OCI-LY7 (cell line): Measurements from ENCODE around the gene POTEJ. TPM values are rescaled to one million over a fixed set of nuclear protein-coding genes. Genes with fewer than 3 reads are reported as not detected.
"Not testable (repeated sequence)": the region's sequence is repeated elsewhere in the genome, so short reads cannot be mapped to it uniquely, and the experiment has no call there.

Experiments used
- BruUV-seq: library from RNA; stranded (reverse); fragments of 400-500 nt; replicated peaks from 2 replicates; lab custom pipeline; 2021; lab: Mats Ljungman, UMichigan
- CTCF ChIA-PET: fragments of 300-600 bp; sonication (Branson Sonifier 250); formaldehyde crosslinking; loops from one replicate; lab custom pipeline; 2022; ENCODE audit warnings: antibody characterized with exemption; ENCODE audit not compliant: unreplicated experiment; lab: Charles Lee
- POLR2A ChIA-PET: fragments of 300-600 bp; sonication (Branson Sonifier 250); formaldehyde crosslinking; loops from one replicate; lab custom pipeline; 2022; ENCODE audit warnings: antibody characterized with exemption; lab: Charles Lee
- DNase-seq: peaks from one replicate; pipeline ENCODE4 v3.0.0-alpha.2; 2015; ENCODE audit warnings: low spot score
- H2AFZ ChIP-seq: fragments of 200-600 bp; sonication (generic), shearing (Covaris generic); 2 replicates; pipeline ENCODE4 v1.6.1; 2014; ENCODE audit warnings: mild to moderate bottlenecking, antibody characterized with exemption, low read length, moderate library complexity
- H3K27ac ChIP-seq: fragments of 200-600 bp; sonication (generic); 2 replicates; pipeline ENCODE4 v1.5.1; 2014; ENCODE audit warnings: mixed run types, low read depth, mild to moderate bottlenecking, moderate library complexity, low read length, inconsistent platforms; ENCODE audit not compliant: poor library complexity, severe bottlenecking
- H3K36me3 ChIP-seq: fragments of 200-600 bp; sonication (generic); 2 replicates; pipeline ENCODE4 v1.6.1; 2014; ENCODE audit warnings: mild to moderate bottlenecking, antibody characterized with exemption, low read length, moderate library complexity, mixed read lengths; ENCODE audit not compliant: insufficient read depth
- H3K4me1 ChIP-seq: fragments of 200-600 bp; sonication (generic); 2 replicates; pipeline ENCODE4 v1.5.1; 2014; ENCODE audit warnings: mild to moderate bottlenecking, low read length; ENCODE audit not compliant: insufficient read depth, poor library complexity, severe bottlenecking
- H3K4me2 ChIP-seq: fragments of 200-600 bp; sonication (generic); 2 replicates; pipeline ENCODE4 v1.6.1; 2014; ENCODE audit warnings: mild to moderate bottlenecking, low read length
- H3K4me3 ChIP-seq: fragments of 200-600 bp; sonication (generic); 2 replicates; pipeline ENCODE4 v1.5.1; 2014; ENCODE audit warnings: mild to moderate bottlenecking, low read depth, low read length; ENCODE audit not compliant: poor library complexity, severe bottlenecking
- H3K79me2 ChIP-seq: fragments of 200-600 bp; sonication (generic); 2 replicates; pipeline ENCODE4 v1.6.1; 2016; ENCODE audit warnings: low read depth, mild to moderate bottlenecking, low read length, moderate library complexity, mixed read lengths; ENCODE audit not compliant: insufficient read depth
- H3K9me2 ChIP-seq: fragments of 200-600 bp; sonication (generic); 2 replicates; pipeline ENCODE4 v1.6.1; 2016; ENCODE audit warnings: mild to moderate bottlenecking, low read length, mixed read lengths; ENCODE audit not compliant: insufficient read depth
- H3K9me3 ChIP-seq: fragments of 200-600 bp; sonication (generic); 2 replicates; pipeline ENCODE4 v1.6.1; 2014; ENCODE audit warnings: mild to moderate bottlenecking, mixed run types, low read length, mixed read lengths
- H4K20me1 ChIP-seq: fragments of 200-600 bp; sonication (generic); 2 replicates; pipeline ENCODE4 v1.6.1; 2014; ENCODE audit warnings: mild to moderate bottlenecking, antibody characterized with exemption, low read length, moderate library complexity, mixed read lengths; ENCODE audit not compliant: insufficient read depth
- intact Hi-C: fragments of 100-400 bp; cut with micrococcal nuclease; formaldehyde crosslinking; loops from one replicate; pipeline ENCODE4 v1.10.0; 2022; ENCODE audit not compliant: unreplicated experiment
- total RNA-seq, 2 experiments: library from RNA; depleted of rRNA in 1 of 2; stranded (reverse); fragments of >200 nt in 1 of 2; shearing (Covaris generic) in 1 of 2; gene quantifications; 2 replicates each; pipeline ENCODE4 v1.2.3, GENCODE V29; 2014 to 2022

Gene POTEJ
- total RNA-seq, 2 experiments from 2014 or later: 0.10 TPM; not detected in 1

DNA sequence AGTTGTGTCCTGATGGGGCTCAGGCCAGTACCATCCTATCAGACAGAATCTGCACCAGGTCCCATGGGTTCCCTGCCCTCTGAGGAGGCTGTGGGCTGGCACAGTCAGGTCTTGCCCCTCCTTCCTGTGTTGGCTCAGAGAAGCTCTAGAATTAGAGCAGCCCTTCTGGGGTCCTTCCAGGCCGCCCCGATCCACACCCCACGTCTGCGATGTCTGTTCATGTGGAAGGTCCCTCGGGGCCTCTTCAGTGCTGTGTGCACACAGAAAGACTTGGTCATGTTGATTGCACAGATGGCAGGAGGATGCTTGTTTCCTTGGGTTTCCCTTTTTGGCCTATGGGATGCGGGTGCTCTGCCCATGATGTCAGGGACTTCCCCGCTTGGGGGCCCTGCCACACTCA, 32.1 kb upstream of the POTEJ start:
- H3K4me1 ChIP-seq, H3K9me3 ChIP-seq, POLR2A ChIA-PET, H3K4me3 ChIP-seq, H2AFZ ChIP-seq, BruUV-seq, H3K36me3 ChIP-seq, H3K4me2 ChIP-seq, H3K9me2 ChIP-seq, H3K27ac ChIP-seq, DNase-seq, H4K20me1 ChIP-seq, intact Hi-C loops, CTCF ChIA-PET, H3K79me2 ChIP-seq: not testable (repeated sequence)

DNA sequence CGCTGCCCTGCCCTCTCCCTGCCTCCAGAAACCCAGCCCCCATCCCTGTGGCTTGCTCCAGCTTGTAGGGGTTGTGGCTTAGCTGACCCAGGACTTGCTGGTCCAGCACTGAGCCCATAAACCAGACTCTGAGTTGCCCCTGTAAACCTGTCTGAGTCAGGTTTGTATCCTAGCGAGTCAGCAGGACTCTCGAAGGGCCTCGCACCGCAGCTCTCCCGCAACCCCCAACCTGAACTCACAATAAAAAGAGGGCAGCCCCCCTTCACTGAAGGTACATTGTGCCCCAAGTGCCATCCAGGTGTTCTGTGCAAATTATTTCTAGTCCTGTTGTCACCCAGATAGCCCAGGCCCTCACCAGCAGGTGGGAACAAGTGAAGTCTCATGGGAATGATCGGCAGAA, 29.7 kb upstream of the POTEJ start:
- H3K9me3 ChIP-seq, POLR2A ChIA-PET, BruUV-seq: not testable (repeated sequence)

DNA sequence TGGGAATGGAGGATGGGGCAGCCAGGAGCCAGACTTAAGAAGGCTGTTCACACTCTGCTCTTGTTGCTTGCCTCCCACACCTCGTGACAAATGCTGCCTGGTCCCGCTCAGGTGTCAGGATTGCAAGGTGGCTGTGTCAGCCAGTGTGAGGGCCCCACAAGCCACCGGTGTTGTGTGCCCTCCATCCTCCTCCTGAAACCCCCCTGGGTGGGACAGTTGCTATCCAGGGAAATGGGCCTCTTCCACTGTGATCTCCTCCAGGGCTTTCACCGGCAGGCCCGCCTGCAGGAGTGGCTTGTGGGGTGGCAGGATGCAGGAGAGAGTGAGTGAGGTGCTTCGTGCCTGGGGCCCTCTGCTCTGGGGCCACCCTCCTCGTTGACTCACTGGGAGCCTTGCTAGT, 28.3 kb upstream of the POTEJ start:
- H3K4me2 ChIP-seq, intact Hi-C loops, DNase-seq, H3K9me3 ChIP-seq, POLR2A ChIA-PET, H3K4me1 ChIP-seq, H3K79me2 ChIP-seq, H3K4me3 ChIP-seq, BruUV-seq, H3K9me2 ChIP-seq, CTCF ChIA-PET, H4K20me1 ChIP-seq, H3K27ac ChIP-seq, H3K36me3 ChIP-seq, H2AFZ ChIP-seq: not testable (repeated sequence)

More for the DNA sequence above, 29.7 kb upstream of the POTEJ start:
- DNase-seq, CTCF ChIA-PET, H3K4me3 ChIP-seq, H4K20me1 ChIP-seq, H3K27ac ChIP-seq, H2AFZ ChIP-seq, H3K36me3 ChIP-seq, H3K4me1 ChIP-seq, H3K9me2 ChIP-seq, intact Hi-C loops, H3K4me2 ChIP-seq, H3K79me2 ChIP-seq: not testable (repeated sequence)

DNA sequence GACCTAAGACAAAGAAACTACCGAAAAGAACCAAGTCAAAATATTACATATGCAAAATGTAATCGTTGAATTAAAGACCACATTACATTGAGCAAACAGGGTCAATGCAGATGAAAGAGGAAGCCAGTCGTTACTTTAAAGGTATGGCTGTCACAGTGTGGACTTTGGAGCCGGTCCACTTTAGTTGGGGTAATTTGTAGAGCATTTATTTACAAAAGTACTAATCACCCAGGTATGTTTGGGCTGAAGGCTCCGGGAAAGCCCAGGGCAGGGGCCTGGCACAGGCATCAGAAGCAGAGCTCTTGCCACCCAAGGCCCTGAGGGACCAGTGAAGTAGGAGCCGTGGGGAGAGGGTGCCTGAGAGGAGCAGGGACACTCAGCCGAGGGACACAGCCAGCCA, 27.7 kb upstream of the POTEJ start:
- H3K9me2 ChIP-seq, H3K4me1 ChIP-seq, H3K4me3 ChIP-seq, H3K79me2 ChIP-seq, CTCF ChIA-PET, BruUV-seq, H3K9me3 ChIP-seq, intact Hi-C loops, H4K20me1 ChIP-seq, POLR2A ChIA-PET, H3K36me3 ChIP-seq, H3K4me2 ChIP-seq, DNase-seq, H2AFZ ChIP-seq, H3K27ac ChIP-seq: not testable (repeated sequence)

DNA sequence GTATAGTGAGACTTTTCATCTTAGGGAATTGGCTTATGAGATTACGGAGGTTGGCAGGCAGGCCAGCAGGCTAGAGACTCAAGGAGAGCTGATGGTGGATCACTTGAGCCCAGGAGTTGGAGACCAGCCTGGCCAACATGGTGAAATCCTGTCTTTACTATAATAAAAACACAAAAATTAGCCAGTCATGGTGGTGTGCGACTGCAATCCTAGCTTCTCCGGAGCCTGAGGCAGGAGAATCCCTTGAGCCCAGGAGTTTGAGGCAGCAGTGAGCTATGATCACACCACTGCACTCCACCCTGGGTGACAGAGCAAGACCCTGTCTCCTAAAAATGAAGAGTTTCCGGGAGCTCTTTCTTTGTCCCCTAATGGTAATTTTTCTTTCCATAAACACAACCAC, 26.5 kb upstream of the POTEJ start:
- H3K4me3 ChIP-seq, CTCF ChIA-PET, H4K20me1 ChIP-seq, DNase-seq, H3K36me3 ChIP-seq, H3K4me1 ChIP-seq, H3K4me2 ChIP-seq, POLR2A ChIA-PET, BruUV-seq, H3K9me3 ChIP-seq, H3K27ac ChIP-seq, intact Hi-C loops, H3K9me2 ChIP-seq, H3K79me2 ChIP-seq, H2AFZ ChIP-seq: not testable (repeated sequence)

DNA sequence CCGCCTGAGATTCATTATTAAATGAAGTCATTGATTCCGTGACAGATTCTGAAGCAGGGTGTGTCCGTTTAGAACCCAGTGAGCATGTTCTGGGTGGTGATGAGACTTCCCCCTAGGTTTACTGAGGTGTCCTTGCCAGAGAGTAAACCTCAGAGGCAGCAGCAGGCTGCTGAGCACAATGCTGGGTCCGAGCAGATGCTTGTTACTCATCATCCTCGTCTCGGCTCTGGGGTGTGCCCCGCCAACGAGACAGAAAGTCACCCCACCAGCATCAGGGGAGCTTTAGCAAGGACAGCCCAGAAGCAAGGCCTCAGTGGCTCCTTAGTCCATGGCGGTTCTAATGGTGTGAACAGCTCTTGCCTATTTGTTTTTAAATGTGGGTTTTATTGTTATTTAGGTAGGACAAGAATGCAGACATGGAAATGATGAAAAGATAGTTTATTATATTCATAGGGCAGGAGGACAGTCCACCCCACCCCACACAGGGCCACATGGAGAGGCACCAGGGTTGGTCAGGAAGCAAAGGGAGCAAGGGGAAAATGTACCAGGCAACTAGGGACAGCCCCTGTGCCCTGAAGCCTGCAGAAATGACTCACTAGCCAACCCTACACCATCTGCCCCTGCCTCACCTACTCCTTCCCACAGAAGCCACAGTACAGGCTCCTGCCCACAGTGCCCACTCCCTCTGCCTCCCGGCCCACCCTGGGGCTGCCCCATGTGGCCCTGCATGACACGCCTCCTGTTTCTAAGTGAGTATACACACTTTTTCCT, 22.4 kb upstream of the POTEJ start:
- H4K20me1 ChIP-seq, H3K4me2 ChIP-seq, H3K9me3 ChIP-seq, POLR2A ChIA-PET, H3K27ac ChIP-seq, H3K36me3 ChIP-seq, BruUV-seq, H3K4me3 ChIP-seq, DNase-seq, H3K79me2 ChIP-seq, H2AFZ ChIP-seq, H3K9me2 ChIP-seq, intact Hi-C loops, CTCF ChIA-PET, H3K4me1 ChIP-seq: not testable (repeated sequence)
